Choroid plexus epithelial cell (primary cell): Measurements from ENCODE around the gene TMEM11.
"Not testable (repeated sequence)": the region's sequence is repeated elsewhere in the genome, so short reads cannot be mapped to it uniquely, and the experiment has no call there.

ENCODE experiments used
- DNase-seq: peaks from one replicate; pipeline ENCODE4 v3.0.0-alpha.2; 2010; ENCODE audit warnings: low read depth
- H3K4me3 ChIP-seq: 2 replicates; pipeline ENCODE4 v1.5.1; 2011; ENCODE audit warnings: low read depth, mild to moderate bottlenecking, control low read depth, low read length, moderate library complexity
- CTCF ChIP-seq: conservative IDR thresholded peaks from 2 replicates; pipeline ENCODE4 v1.5.1; 2011; ENCODE audit warnings: low read depth, mild to moderate bottlenecking, control low read depth, inconsistent platforms, low read length, moderate library complexity

The TMEM11 gene

GRCh38 chr17:21231533-21231932 is 17.6 kb upstream of the TMEM11 start:
- TF ChIP-seq CTCF = no peak
- H3K4me3 ChIP-seq = no peak overlapping the region
- DNase-seq = no peak

- no peak for TF ChIP-seq CTCF
- no peak overlapping the region for H3K4me3 ChIP-seq
- DNase-seq = no peak
These were observed 14.9 kb upstream of the TMEM11 start for GRCh38 chr17:21228845-21229244.

GRCh38 chr17:21228111-21228510 is 14.2 kb upstream of the TMEM11 start:
- no peak overlapping the region for H3K4me3 ChIP-seq
- no peak for TF ChIP-seq CTCF
- no peak for DNase-seq

GRCh38 chr17:21227277-21227676 is 13.3 kb upstream of the TMEM11 start:
- not testable (repeated sequence) for DNase-seq, H3K4me3 ChIP-seq

- no peak overlapping the region for H3K4me3 ChIP-seq
- TF ChIP-seq CTCF = no peak
- DNase-seq = no peak
These were observed 9.1 kb upstream of the TMEM11 start for GRCh38 chr17:21223086-21223485.

GRCh38 chr17:21218831-21219380 is 4.9 kb upstream of the TMEM11 start:
- no peak overlapping the region for H3K4me3 ChIP-seq
- no peak for DNase-seq
- no peak for TF ChIP-seq CTCF

- TF ChIP-seq CTCF = peak; percentile 3
- no peak overlapping the region for H3K4me3 ChIP-seq
- peak; percentile 29 for DNase-seq
These were observed 4.1 kb upstream of the TMEM11 start for GRCh38 chr17:21218101-21218500.

- no peak for DNase-seq
- no peak overlapping the region for H3K4me3 ChIP-seq
- TF ChIP-seq CTCF = no peak
These were observed 3.4 kb upstream of the TMEM11 start for GRCh38 chr17:21217346-21217745.
